ENCODE results near the gene DDX27. TPM values are rescaled to one million over a fixed set of nuclear protein-coding genes. Genes with fewer than 3 reads are reported as not detected.

Gene DDX27
- total and polyA plus RNA-seq, 2 of the 13 experiments (the other 11 are each of a cell fraction or from before 2014, with no cell fraction given) = 42.6 to 72.8 TPM

DNA sequence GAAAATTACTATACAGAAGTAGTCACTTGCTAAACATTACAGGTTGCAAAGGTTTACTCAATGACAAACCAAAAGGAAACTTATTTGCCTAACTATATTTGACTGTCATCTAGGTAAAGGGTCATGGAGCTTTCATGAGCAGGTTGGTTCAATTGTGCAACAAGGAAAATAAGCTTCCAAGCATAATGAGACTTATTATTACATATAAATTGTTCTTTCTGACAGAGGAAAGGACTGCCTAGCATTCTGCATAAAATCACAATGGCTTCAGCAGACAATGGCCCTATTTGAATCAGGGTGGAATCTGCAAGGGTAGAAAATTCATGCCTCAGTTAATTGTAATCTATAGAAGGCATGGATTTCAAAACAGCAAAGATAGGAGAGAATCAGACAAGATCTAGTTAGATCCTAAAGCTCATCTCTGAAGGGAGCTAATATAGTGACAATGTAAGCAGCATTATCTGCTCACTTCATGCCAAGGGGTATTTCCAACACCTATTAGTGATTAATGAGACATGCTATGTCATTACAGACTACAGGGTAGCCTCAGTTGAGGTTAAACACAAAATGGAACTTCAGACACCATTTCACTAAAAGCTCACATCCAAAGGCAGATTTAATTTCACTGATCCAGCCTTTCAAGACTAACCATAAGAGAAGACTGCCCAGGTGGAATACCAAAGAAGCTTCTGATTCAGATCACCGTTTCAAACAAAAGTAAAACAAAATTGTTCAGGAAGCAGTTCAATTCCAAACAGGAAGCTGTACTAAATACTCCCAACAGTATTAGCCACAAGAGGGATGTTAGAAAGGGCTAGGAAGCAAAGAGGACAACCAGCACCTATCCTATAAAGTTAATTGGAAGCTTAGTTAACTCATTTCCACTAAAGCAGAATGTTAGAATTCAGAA is 39.6 kb upstream of the DDX27 start (continued):
- TF ChIP-seq ZNF619 (CRISPR knock-in tag; IDR thresholded peaks at IDR 0.05) (no peak), PPARG (CRISPR knock-in tag; conservative IDR thresholded peaks at IDR 0.05) (peak; percentile 100), ZNF230 (CRISPR knock-in tag; IDR thresholded peaks at IDR 0.05) (peak; percentile 60; the same call in 1 of the 2 replicates), NFKBIZ (CRISPR knock-in tag; IDR thresholded peaks at IDR 0.05) (peak; percentile 89; the same call in 1 of the 2 replicates), MIER3 (CRISPR knock-in tag; IDR thresholded peaks at IDR 0.05; ENCODE audit: borderline replicate concordance) (no peak; the same call in 1 of the 2 replicates), ZNF251 (CRISPR knock-in tag; IDR thresholded peaks at IDR 0.05) (no peak), ZNF24 (IDR thresholded peaks at IDR 0.05) (no peak), ZNF513 (CRISPR knock-in tag; conservative IDR thresholded peaks at IDR 0.05) (no peak), ZMYM3 (CRISPR knock-in tag; IDR thresholded peaks at IDR 0.05) (no peak), ZNF564 (CRISPR knock-in tag; IDR thresholded peaks at IDR 0.05) (no peak), ARID2 (CRISPR knock-in tag; IDR thresholded peaks at IDR 0.05; ENCODE audit: borderline replicate concordance) (no peak), PCBP2 (optimal IDR thresholded peaks at IDR 0.05; ENCODE audit: low read depth, low read length, poor library complexity, severe bottlenecking) (no peak), ZSCAN20 (CRISPR knock-in tag; IDR thresholded peaks at IDR 0.05; ENCODE audit: borderline replicate concordance) (no peak), ZNF775 (CRISPR knock-in tag; IDR thresholded peaks at IDR 0.05; ENCODE audit: borderline replicate concordance) (0 out of 2 replicates have a peak, but pooled peaks have one; percentile 74), BATF2 (CRISPR knock-in tag; IDR thresholded peaks at IDR 0.05) (no peak), KDM4B (CRISPR knock-in tag; IDR thresholded peaks at IDR 0.05) (no peak), ZBTB1 (CRISPR knock-in tag; IDR thresholded peaks at IDR 0.05; ENCODE audit: borderline replicate concordance) (no peak), ZNF782 (CRISPR knock-in tag; IDR thresholded peaks at IDR 0.05; ENCODE audit: borderline replicate concordance) (no peak)
- TF ChIP-seq, protein P1, sequence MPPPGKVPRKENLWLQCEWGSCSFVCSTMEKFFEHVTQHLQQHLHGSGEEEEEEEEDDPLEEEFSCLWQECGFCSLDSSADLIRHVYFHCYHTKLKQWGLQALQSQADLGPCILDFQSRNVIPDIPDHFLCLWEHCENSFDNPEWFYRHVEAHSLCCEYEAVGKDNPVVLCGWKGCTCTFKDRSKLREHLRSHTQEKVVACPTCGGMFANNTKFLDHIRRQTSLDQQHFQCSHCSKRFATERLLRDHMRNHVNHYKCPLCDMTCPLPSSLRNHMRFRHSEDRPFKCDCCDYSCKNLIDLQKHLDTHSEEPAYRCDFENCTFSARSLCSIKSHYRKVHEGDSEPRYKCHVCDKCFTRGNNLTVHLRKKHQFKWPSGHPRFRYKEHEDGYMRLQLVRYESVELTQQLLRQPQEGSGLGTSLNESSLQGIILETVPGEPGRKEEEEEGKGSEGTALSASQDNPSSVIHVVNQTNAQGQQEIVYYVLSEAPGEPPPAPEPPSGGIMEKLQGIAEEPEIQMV (CRISPR knock-in tag; IDR thresholded peaks at IDR 0.05; ENCODE audit: low read depth) = no peak
- TF ChIP-seq, protein P2, sequence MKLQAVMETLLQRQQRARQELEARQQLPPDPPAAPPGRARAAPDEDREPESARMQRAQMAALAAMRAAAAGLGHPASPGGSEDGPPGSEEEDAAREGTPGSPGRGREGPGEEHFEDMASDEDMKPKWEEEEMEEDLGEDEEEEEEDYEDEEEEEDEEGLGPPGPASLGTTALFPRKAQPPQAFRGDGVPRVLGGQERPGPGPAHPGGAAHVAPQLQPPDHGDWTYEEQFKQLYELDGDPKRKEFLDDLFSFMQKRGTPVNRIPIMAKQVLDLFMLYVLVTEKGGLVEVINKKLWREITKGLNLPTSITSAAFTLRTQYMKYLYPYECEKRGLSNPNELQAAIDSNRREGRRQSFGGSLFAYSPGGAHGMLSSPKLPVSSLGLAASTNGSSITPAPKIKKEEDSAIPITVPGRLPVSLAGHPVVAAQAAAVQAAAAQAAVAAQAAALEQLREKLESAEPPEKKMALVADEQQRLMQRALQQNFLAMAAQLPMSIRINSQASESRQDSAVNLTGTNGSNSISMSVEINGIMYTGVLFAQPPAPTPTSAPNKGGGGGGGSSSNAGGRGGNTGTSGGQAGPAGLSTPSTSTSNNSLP (IDR thresholded peaks at IDR 0.05; ENCODE audit: low read depth, low read length) = peak; percentile 78
- TF ChIP-seq, protein P3, sequence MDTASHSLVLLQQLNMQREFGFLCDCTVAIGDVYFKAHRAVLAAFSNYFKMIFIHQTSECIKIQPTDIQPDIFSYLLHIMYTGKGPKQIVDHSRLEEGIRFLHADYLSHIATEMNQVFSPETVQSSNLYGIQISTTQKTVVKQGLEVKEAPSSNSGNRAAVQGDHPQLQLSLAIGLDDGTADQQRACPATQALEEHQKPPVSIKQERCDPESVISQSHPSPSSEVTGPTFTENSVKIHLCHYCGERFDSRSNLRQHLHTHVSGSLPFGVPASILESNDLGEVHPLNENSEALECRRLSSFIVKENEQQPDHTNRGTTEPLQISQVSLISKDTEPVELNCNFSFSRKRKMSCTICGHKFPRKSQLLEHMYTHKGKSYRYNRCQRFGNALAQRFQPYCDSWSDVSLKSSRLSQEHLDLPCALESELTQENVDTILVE (CRISPR knock-in tag; IDR thresholded peaks at IDR 0.05) = no peak
- TF ChIP-seq, protein P4, sequence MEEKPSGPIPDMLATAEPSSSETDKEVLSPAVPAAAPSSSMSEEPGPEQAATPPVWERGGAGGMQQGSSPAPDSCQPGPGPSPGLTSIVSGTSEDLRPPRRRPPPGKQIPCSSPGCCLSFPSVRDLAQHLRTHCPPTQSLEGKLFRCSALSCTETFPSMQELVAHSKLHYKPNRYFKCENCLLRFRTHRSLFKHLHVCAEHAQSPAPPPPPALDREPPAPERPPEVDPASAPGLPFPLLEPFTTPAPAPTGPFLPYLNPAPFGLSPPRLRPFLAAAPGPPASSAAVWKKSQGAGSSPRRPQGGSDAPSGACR (CRISPR knock-in tag; IDR thresholded peaks at IDR 0.05) = peak; percentile 42; the same call in 1 of the 2 replicates
